IMR-90 (cell line): ENCODE results near the gene PTP4A2. TPM values are rescaled to one million over a fixed set of nuclear protein-coding genes. Genes with fewer than 3 reads are reported as not detected.

ENCODE experiments used
- ATAC-seq: fragments of 200-7000 bp; cut with Tn5 transposase; 2 replicates; pipeline ENCODE4 v1.9.1; 2020; ENCODE audit warnings: low read depth, mild to moderate bottlenecking, moderate library complexity
- BruUV-seq: library from RNA; stranded (reverse); fragments of 400-500 nt; replicated peaks from 2 replicates; lab custom pipeline; 2021; lab: Mats Ljungman, UMichigan
- CTCF ChIA-PET: fragments of 300-600 bp; formaldehyde crosslinking; extraction: SDS; loops from one replicate; lab custom pipeline; 2021; ENCODE audit warnings: antibody characterized with exemption; lab: Yijun Ruan, JAX
- POLR2A ChIA-PET: fragments of 300-600 bp; sonication (Branson Sonifier 250); formaldehyde crosslinking; loops from one replicate; lab custom pipeline; 2022; ENCODE audit warnings: antibody characterized with exemption; ENCODE audit not compliant: unreplicated experiment; lab: Charles Lee
- DNase-seq: peaks from one replicate; pipeline ENCODE4 v3.0.0; 2013
- H2AFZ ChIP-seq: replicated peaks from 2 replicates; pipeline ENCODE3; 2013; ENCODE audit warnings: low read length, mild to moderate bottlenecking; ENCODE audit not compliant: poor library complexity
- H2AK5ac ChIP-seq: 2 replicates; pipeline ENCODE4 v1.6.1; 2013; ENCODE audit warnings: low read depth, low read length, inconsistent platforms
- H2AK9ac ChIP-seq: replicated peaks from 2 replicates; pipeline ENCODE3; 2013; ENCODE audit warnings: mild to moderate bottlenecking, low read depth, low read length, moderate library complexity; ENCODE audit not compliant: poor library complexity
- H2BK120ac ChIP-seq: 2 replicates; pipeline ENCODE4 v1.6.1; 2013; ENCODE audit warnings: low read depth, low read length, inconsistent platforms
- H2BK15ac ChIP-seq: 3 replicates; pipeline ENCODE4 v1.6.1; 2013; ENCODE audit warnings: low read depth, low read length, inconsistent platforms
- H2BK20ac ChIP-seq: 2 replicates; pipeline ENCODE4 v1.6.1; 2013; ENCODE audit warnings: low read depth, mild to moderate bottlenecking, inconsistent platforms, low read length, moderate library complexity
- H2BK5ac ChIP-seq: 2 replicates; pipeline ENCODE4 v1.6.1; 2013; ENCODE audit warnings: mild to moderate bottlenecking, low read depth, low read length, inconsistent platforms; ENCODE audit not compliant: poor library complexity, severe bottlenecking
- H3K14ac ChIP-seq: replicated peaks from 2 replicates; pipeline ENCODE4 v1.6.1; 2013; ENCODE audit warnings: low read depth, low read length, inconsistent platforms
- H3K18ac ChIP-seq: 2 replicates; pipeline ENCODE4 v1.6.1; 2013; ENCODE audit warnings: low read depth, low read length, control low read depth
- H3K23ac ChIP-seq: 2 replicates; pipeline ENCODE4 v1.6.1; 2013; ENCODE audit warnings: low read depth, low read length, inconsistent platforms
- H3K27ac ChIP-seq: 2 replicates; pipeline ENCODE4 v1.5.1; 2013; ENCODE audit warnings: mild to moderate bottlenecking, control low read depth, low read length; ENCODE audit not compliant: insufficient read depth
- H3K27me3 ChIP-seq: 2 replicates; pipeline ENCODE4 v1.6.1; 2013; ENCODE audit warnings: low read length; ENCODE audit not compliant: control insufficient read depth, insufficient read depth
- H3K36me3 ChIP-seq: 2 replicates; pipeline ENCODE4 v1.6.1; 2013; ENCODE audit warnings: low read length, mixed read lengths; ENCODE audit not compliant: control insufficient read depth, insufficient read depth
- H3K4ac ChIP-seq: 2 replicates; pipeline ENCODE4 v1.6.1; 2013; ENCODE audit warnings: low read depth, low read length, inconsistent platforms
- H3K4me1 ChIP-seq: 2 replicates; pipeline ENCODE4 v1.6.1; 2013; ENCODE audit warnings: low read length, mixed read lengths; ENCODE audit not compliant: control insufficient read depth, insufficient read depth
- H3K4me2 ChIP-seq: 2 replicates; pipeline ENCODE4 v1.6.1; 2013; ENCODE audit warnings: low read depth, mild to moderate bottlenecking, control low read depth, low read length, moderate library complexity
- H3K4me3 ChIP-seq: 2 replicates; pipeline ENCODE4 v1.5.1; 2013; ENCODE audit warnings: low read depth, mild to moderate bottlenecking, control low read depth, low read length, moderate library complexity; ENCODE audit not compliant: insufficient read depth
- H3K56ac ChIP-seq: 2 replicates; pipeline ENCODE4 v1.6.1; 2013; ENCODE audit warnings: low read length, inconsistent platforms; ENCODE audit not compliant: insufficient read depth; ENCODE audit errors: extremely low read depth
- H3K79me1 ChIP-seq, 2 experiments: 2 replicates each; pipeline ENCODE4 v1.6.1; 2013; ENCODE audit warnings: low read length in 2 of 2, inconsistent platforms in 1 of 2, low read depth in 1 of 2
- H3K9ac ChIP-seq: 2 replicates; pipeline ENCODE4 v1.6.1; 2013; ENCODE audit warnings: low read depth, low read length, control low read depth
- H3K9me1 ChIP-seq: 2 replicates; pipeline ENCODE4 v1.6.1; 2013; ENCODE audit warnings: low read length, inconsistent platforms; ENCODE audit not compliant: insufficient read depth
- H3K9me3 ChIP-seq: 2 replicates; pipeline ENCODE4 v1.6.1; 2013; ENCODE audit warnings: low read length; ENCODE audit not compliant: control insufficient read depth, insufficient read depth
- H4K20me1 ChIP-seq: 2 replicates; pipeline ENCODE4 v1.6.1; 2013; ENCODE audit warnings: low read length, inconsistent platforms; ENCODE audit not compliant: insufficient read depth
- H4K5ac ChIP-seq: 2 replicates; pipeline ENCODE4 v1.6.1; 2013; ENCODE audit warnings: mild to moderate bottlenecking, low read depth, low read length, control low read depth
- H4K8ac ChIP-seq, 2 experiments: 2 replicates each; pipeline ENCODE4 v1.6.1; 2013; ENCODE audit warnings: low read depth in 2 of 2, low read length in 2 of 2, control low read depth in 1 of 2, inconsistent platforms in 1 of 2
- H4K91ac ChIP-seq: 2 replicates; pipeline ENCODE4 v1.6.1; 2013; ENCODE audit warnings: low read depth, low read length, inconsistent platforms; ENCODE audit not compliant: insufficient read depth
- BHLHE40 ChIP-seq: fragments of 150-350 bp; IDR thresholded peaks from 2 replicates; pipeline ENCODE4 v1.6.1; 2016; ENCODE audit warnings: mild to moderate bottlenecking, low read depth, low read length
- CEBPB ChIP-seq: IDR thresholded peaks from 2 replicates; pipeline ENCODE4 v1.6.1; 2012; ENCODE audit warnings: low read depth, low read length, improper control_type of control experiment
- CHD1 ChIP-seq: IDR thresholded peaks from 2 replicates; pipeline ENCODE4 v1.6.1; 2012; ENCODE audit warnings: low read depth, low read length, improper control_type of control experiment
- CTCF ChIP-seq: conservative IDR thresholded peaks from 2 replicates; pipeline ENCODE4 v1.5.1; 2012; ENCODE audit warnings: mild to moderate bottlenecking, low read depth, low read length, improper control_type of control experiment
- FOS ChIP-seq: fragments of 150-350 bp; IDR thresholded peaks from 2 replicates; pipeline ENCODE4 v1.6.1; 2016; ENCODE audit warnings: low read depth, low read length
- MAZ ChIP-seq: IDR thresholded peaks from 2 replicates; pipeline ENCODE4 v1.6.1; 2012; ENCODE audit warnings: low read depth, mild to moderate bottlenecking, low read length, improper control_type of control experiment, moderate library complexity, borderline replicate concordance
- MXI1 ChIP-seq: IDR thresholded peaks from 2 replicates; pipeline ENCODE4 v1.6.1; 2012; ENCODE audit warnings: low read depth, mild to moderate bottlenecking, low read length, moderate library complexity, borderline replicate concordance
- NFE2L2 ChIP-seq: fragments of 150-350 bp; IDR thresholded peaks from 2 replicates; pipeline ENCODE4 v1.6.1; 2016; ENCODE audit warnings: low read depth, mild to moderate bottlenecking, low read length
- POLR2A ChIP-seq: IDR thresholded peaks from 2 replicates; pipeline ENCODE4 v1.6.1; 2012; ENCODE audit warnings: mild to moderate bottlenecking, low read depth, low read length
- USF2 ChIP-seq: fragments of 150-350 bp; IDR thresholded peaks from 2 replicates; pipeline ENCODE4 v1.6.1; 2017; ENCODE audit warnings: mild to moderate bottlenecking, antibody characterized with exemption, low read length, low read depth
- WGBS, 2 experiments: methylation state at CpG; one replicate each; pipeline versions ENCODE4 v1.1.5 to v1.1.7; 2013; ENCODE audit warnings: missing lambda C conversion rate in 2 of 2; ENCODE audit not compliant: insufficient read length in 1 of 2; ENCODE audit errors: extremely low coverage in 2 of 2; 5-methylcytosine and 5-hydroxymethylcytosine counted together
- dilution Hi-C: fragments of 300-500 bp; cut with HindIII; formaldehyde crosslinking; loops from one replicate; pipeline ENCODE4 v1.14.3; 2018; ENCODE audit warnings: low sequenced_read_pairs; ENCODE audit not compliant: unreplicated experiment
- in situ Hi-C: fragments of 300-500 bp; cut with MboI; formaldehyde crosslinking; loops from 3 replicates; pipeline ENCODE4 v1.14.3; 2019; ENCODE audit warnings: low sequenced_read_pairs, inconsistent platforms, mixed read lengths
- intact Hi-C: fragments of 100-400 bp; cut with micrococcal nuclease; formaldehyde crosslinking; loops from 2 replicates; pipeline ENCODE4 v1.10.0; 2022
- polyA plus RNA-seq, 3 experiments: library from polyadenylated mRNA; depleted of rRNA; stranded (reverse); fragments of >200 nt; gene quantifications; 2 replicates each; pipeline ENCODE4 v1.2.3, GENCODE V29; 2012; ENCODE audit warnings: low replicate concordance in 1 of 3
- total RNA-seq: library from RNA; depleted of rRNA; stranded (reverse); fragments of >200 nt; gene quantifications from 2 replicates; pipeline ENCODE4 v1.2.3, GENCODE V29; 2012

The PTP4A2 gene
- total and polyA plus RNA-seq, 2 of the 4 experiments (the other 2 are of a cell fraction): 135 to 328 TPM

GRCh38 chr1:31944205-31945089, 6.3 kb upstream of the PTP4A2 start:
- Histone ChIP-seq H3K4ac (peak overlapping the region; percentile 93), H3K14ac (peak overlapping the region; percentile 84), H3K27ac (peak overlapping the region; percentile 93), H3K9me3 (no peaks in the 10 kb centered on the region), H3K56ac (peak overlapping the region; percentile 53; the same call in 1 of the 2 replicates), H3K4me1 (peaks cover 16% of the 10 kb centered on the region), H3K4me3 (peak overlapping the region; percentile 4), H3K9me1 (peaks cover 11% of the 10 kb centered on the region), H2BK5ac (peak overlapping the region; percentile 89), H4K20me1 (no peaks in the 10 kb centered on the region), H2BK20ac (peak overlapping the region; percentile 65), H2BK15ac (peak overlapping the region; percentile 90), H3K23ac (peak overlapping the region; percentile 86), H3K36me3 (no peaks in the 10 kb centered on the region), H4K5ac (peak overlapping the region; percentile 83), H4K8ac (peak overlapping the region; percentile 84 to 95), H2AFZ (peak overlapping the region; percentile 94), H3K4me2 (peak overlapping the region; percentile 49), H3K27me3 (no peaks in the 10 kb centered on the region), H3K79me1 (peaks cover 0 to 14% of the 10 kb centered on the region in 2 experiments; a peak in 2 of 4 replicates), H4K91ac (peak overlapping the region; percentile 95), H3K9ac (peak overlapping the region; percentile 70), H2BK120ac (peak overlapping the region; percentile 76), H2AK9ac (peak overlapping the region; percentile 90), H2AK5ac (peak overlapping the region; percentile 82), H3K18ac (peak overlapping the region; percentile 65)
- peak; percentile 87 for DNase-seq
- in situ Hi-C loops (no loop called here), intact Hi-C loops (no loop called here), dilution Hi-C loops (no loop called here)
- ChIA-PET POLR2A (interaction anchor here (1.6 kb wide), 1 partner anchor 11 kb away, joined by 7 read pairs; no protein-coding TSS in a partner anchor), CTCF (interaction anchor here (1.9 to 3.0 kb wide), 2 partner anchors 12 to 20 kb away, joined by 10 to 12 read pairs; no protein-coding TSS in a partner anchor)
- peak; percentile 83 for ATAC-seq
- no TSS peak for BruUV-seq
- TF ChIP-seq MAZ (peak; percentile 54; the same call in 1 of the 2 replicates), POLR2A (peak; percentile 53), USF2 (peak; percentile 70), NFE2L2 (peak; percentile 78), FOS (no peak; the same call in 1 of the 2 replicates), CHD1 (no peak), MXI1 (no peak), BHLHE40 (peak; percentile 90), CTCF (no peak), CEBPB (no peak; the same call in 1 of the 2 replicates)
- 8% methylated on average over 32 of the region's 56 CpGs; no CpG with 5 or more reads in 1 of the 2 experiments for WGBS, 2 experiments
